HepG2 (cell line): ENCODE results near the gene CNKSR3. TPM values are rescaled to one million over a fixed set of nuclear protein-coding genes. Genes with fewer than 3 reads are reported as not detected.

Source experiments
- CBX1 ChIP-seq: IDR thresholded peaks from one replicate; pipeline ENCODE4 v1.6.1; 2016; ENCODE audit warnings: antibody characterized with exemption, low read depth
- CCDC6 ChIP-seq: sonication (generic); formaldehyde crosslinking; IDR thresholded peaks from 2 replicates; pipeline ENCODE4 v1.8.1; 2022; ENCODE audit warnings: mild to moderate bottlenecking, missing genetic modification reagents, moderate library complexity
- FOSL2 ChIP-seq: sonication (generic); formaldehyde crosslinking; IDR thresholded peaks from 2 replicates; pipeline ENCODE4 v1.4.0; 2020; ENCODE audit warnings: missing genetic modification reagents
- HMG20A ChIP-seq: IDR thresholded peaks from 2 replicates; pipeline ENCODE4 v1.6.1; 2016; ENCODE audit warnings: borderline replicate concordance
- HOXD1 ChIP-seq: sonication (generic); formaldehyde crosslinking; IDR thresholded peaks from 2 replicates; pipeline ENCODE4 v1.5.0; 2020; ENCODE audit warnings: missing genetic modification reagents
- PHF8 ChIP-seq: sonication (generic); formaldehyde crosslinking; IDR thresholded peaks from 2 replicates; pipeline ENCODE4 v1.5.0; 2020; ENCODE audit warnings: missing genetic modification reagents
- SIN3A ChIP-seq: IDR thresholded peaks from 2 replicates; pipeline ENCODE4 v1.6.1; 2011; ENCODE audit warnings: low read depth, mild to moderate bottlenecking, control low read depth, low read length, borderline replicate concordance
- SOX5 ChIP-seq: IDR thresholded peaks from 2 replicates; pipeline ENCODE4 v1.6.1; 2016; ENCODE audit warnings: borderline replicate concordance
- ZNF350 ChIP-seq: sonication (generic); formaldehyde crosslinking; IDR thresholded peaks from 2 replicates; pipeline ENCODE4 v1.4.0; 2020; ENCODE audit warnings: mild to moderate bottlenecking, low read depth, missing genetic modification reagents, borderline replicate concordance
- ZNF446 ChIP-seq: sonication (generic); formaldehyde crosslinking; IDR thresholded peaks from 2 replicates; pipeline ENCODE4 v1.5.0; 2020; ENCODE audit warnings: mild to moderate bottlenecking, missing genetic modification reagents
- ZSCAN9 ChIP-seq: IDR thresholded peaks from 2 replicates; pipeline ENCODE4 v1.6.1; 2016; ENCODE audit warnings: borderline replicate concordance
- polyA plus RNA-seq, 8 experiments: library from polyadenylated mRNA; depleted of rRNA in 3 of 8; stranded (reverse) in 7 of 8; unstranded in 1 of 8; fragments of >200 nt; fragmentation: Illumina TruSeq in 4 of 8; extraction: Trizol in 4 of 8; gene quantifications; 2 replicates each; pipeline versions ENCODE4 v1.2.1 to v1.2.3, GENCODE V29; 2011 to 2016; ENCODE audit warnings: low read depth in 4 of 8, missing spikeins in 1 of 8, mixed read lengths in 1 of 8; ENCODE audit not compliant: insufficient read depth in 1 of 8
- total RNA-seq, 5 experiments: library from RNA; depleted of rRNA; stranded (reverse); fragments of >200 nt; fragmentation: Illumina TruSeq; extraction: Trizol; gene quantifications; 2 replicates each; pipeline ENCODE4 v1.2.3, GENCODE V29; 2016; ENCODE audit warnings: low read depth in 1 of 5
- TF ChIP-seq, protein P1 (sequence below): sonication (generic); formaldehyde crosslinking; conservative IDR thresholded peaks from 2 replicates; pipeline ENCODE4 v1.8.0; 2022; ENCODE audit warnings: low read depth, missing genetic modification reagents
- TF ChIP-seq, protein P2 (sequence below): sonication (generic); formaldehyde crosslinking; IDR thresholded peaks from 2 replicates; pipeline ENCODE4 v1.5.0; 2020; ENCODE audit warnings: mild to moderate bottlenecking, missing genetic modification reagents, moderate library complexity
- TF ChIP-seq, protein P3 (sequence below): sonication (generic); formaldehyde crosslinking; IDR thresholded peaks from 2 replicates; pipeline ENCODE4; 2020; ENCODE audit warnings: missing genetic modification reagents, mild to moderate bottlenecking, borderline replicate concordance
- TF ChIP-seq, protein P4 (sequence below): sonication (generic); formaldehyde crosslinking; IDR thresholded peaks from 2 replicates; pipeline ENCODE4 v1.8.0; 2022; ENCODE audit warnings: mild to moderate bottlenecking, missing genetic modification reagents, moderate library complexity
- TF ChIP-seq, protein P5 (sequence below): sonication (generic); formaldehyde crosslinking; IDR thresholded peaks from 2 replicates; pipeline ENCODE4 v1.4.0; 2020; ENCODE audit warnings: missing genetic modification reagents
- TF ChIP-seq, protein P6 (sequence below): sonication (generic); formaldehyde crosslinking; IDR thresholded peaks from 2 replicates; pipeline ENCODE4 v1.5.1; 2020; ENCODE audit warnings: missing genetic modification reagents, mild to moderate bottlenecking, borderline replicate concordance

Gene CNKSR3
- total and polyA plus RNA-seq, 2 of the 13 experiments (the other 11 are each of a cell fraction or from before 2014, with no cell fraction given) = 9.2 to 38.6 TPM

DNA sequence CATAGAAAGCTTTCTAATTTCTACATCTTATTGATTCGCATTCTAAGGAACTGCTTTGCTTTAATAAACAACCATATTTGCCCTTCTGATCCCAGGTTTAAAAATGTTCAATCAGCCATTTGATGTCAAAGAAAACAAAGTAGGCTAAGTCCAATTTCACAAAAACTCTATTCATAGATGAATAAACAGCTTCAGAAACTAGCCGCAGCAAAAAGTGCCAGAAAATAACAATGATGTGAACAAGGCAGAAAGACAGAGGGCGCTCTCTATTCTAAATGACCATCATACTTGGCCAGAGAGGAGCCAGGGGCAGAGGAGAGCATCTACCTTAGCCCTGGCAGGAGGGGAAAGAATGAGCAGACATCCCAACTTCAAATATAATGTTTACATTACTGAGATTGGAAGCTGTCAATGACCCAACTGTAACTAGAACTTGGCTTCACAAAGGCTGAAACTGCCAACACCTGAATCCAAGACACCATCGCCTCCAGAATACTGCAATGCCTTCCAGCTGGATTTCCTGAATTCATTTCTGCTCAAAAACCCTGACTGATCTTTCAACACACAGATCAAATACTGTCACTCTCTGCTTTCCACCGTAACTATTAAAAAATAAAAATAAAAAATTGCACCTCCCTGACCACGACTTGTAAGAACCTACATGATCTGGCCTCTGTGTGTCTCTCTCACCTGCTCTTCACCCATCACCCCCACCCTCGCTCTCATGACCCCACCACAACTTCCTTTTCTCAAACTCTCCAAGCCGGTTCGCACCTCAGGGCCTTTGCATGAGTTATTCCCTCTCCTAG lies 9.5 kb downstream of the CNKSR3 start (continued):
- TF ChIP-seq, protein P1, sequence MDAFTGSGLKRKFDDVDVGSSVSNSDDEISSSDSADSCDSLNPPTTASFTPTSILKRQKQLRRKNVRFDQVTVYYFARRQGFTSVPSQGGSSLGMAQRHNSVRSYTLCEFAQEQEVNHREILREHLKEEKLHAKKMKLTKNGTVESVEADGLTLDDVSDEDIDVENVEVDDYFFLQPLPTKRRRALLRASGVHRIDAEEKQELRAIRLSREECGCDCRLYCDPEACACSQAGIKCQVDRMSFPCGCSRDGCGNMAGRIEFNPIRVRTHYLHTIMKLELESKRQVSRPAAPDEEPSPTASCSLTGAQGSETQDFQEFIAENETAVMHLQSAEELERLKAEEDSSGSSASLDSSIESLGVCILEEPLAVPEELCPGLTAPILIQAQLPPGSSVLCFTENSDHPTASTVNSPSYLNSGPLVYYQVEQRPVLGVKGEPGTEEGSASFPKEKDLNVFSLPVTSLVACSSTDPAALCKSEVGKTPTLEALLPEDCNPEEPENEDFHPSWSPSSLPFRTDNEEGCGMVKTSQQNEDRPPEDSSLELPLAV (CRISPR knock-in tag) = no peak
- no peak for TF ChIP-seq SIN3A
- TF ChIP-seq, protein P2, sequence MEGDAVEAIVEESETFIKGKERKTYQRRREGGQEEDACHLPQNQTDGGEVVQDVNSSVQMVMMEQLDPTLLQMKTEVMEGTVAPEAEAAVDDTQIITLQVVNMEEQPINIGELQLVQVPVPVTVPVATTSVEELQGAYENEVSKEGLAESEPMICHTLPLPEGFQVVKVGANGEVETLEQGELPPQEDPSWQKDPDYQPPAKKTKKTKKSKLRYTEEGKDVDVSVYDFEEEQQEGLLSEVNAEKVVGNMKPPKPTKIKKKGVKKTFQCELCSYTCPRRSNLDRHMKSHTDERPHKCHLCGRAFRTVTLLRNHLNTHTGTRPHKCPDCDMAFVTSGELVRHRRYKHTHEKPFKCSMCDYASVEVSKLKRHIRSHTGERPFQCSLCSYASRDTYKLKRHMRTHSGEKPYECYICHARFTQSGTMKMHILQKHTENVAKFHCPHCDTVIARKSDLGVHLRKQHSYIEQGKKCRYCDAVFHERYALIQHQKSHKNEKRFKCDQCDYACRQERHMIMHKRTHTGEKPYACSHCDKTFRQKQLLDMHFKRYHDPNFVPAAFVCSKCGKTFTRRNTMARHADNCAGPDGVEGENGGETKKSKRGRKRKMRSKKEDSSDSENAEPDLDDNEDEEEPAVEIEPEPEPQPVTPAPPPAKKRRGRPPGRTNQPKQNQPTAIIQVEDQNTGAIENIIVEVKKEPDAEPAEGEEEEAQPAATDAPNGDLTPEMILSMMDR (CRISPR knock-in tag) = peak; percentile 79
- no peak for TF ChIP-seq ZNF350 (CRISPR knock-in tag)
- TF ChIP-seq PHF8 = no peak
- peak; percentile 37; the same call in 1 of the 2 replicates for TF ChIP-seq HMG20A (CRISPR knock-in tag)
- no peak for TF ChIP-seq CBX1
- 0 out of 2 replicates have a peak, but pooled peaks have one; percentile 54 for TF ChIP-seq ZSCAN9
- TF ChIP-seq, protein P3, sequence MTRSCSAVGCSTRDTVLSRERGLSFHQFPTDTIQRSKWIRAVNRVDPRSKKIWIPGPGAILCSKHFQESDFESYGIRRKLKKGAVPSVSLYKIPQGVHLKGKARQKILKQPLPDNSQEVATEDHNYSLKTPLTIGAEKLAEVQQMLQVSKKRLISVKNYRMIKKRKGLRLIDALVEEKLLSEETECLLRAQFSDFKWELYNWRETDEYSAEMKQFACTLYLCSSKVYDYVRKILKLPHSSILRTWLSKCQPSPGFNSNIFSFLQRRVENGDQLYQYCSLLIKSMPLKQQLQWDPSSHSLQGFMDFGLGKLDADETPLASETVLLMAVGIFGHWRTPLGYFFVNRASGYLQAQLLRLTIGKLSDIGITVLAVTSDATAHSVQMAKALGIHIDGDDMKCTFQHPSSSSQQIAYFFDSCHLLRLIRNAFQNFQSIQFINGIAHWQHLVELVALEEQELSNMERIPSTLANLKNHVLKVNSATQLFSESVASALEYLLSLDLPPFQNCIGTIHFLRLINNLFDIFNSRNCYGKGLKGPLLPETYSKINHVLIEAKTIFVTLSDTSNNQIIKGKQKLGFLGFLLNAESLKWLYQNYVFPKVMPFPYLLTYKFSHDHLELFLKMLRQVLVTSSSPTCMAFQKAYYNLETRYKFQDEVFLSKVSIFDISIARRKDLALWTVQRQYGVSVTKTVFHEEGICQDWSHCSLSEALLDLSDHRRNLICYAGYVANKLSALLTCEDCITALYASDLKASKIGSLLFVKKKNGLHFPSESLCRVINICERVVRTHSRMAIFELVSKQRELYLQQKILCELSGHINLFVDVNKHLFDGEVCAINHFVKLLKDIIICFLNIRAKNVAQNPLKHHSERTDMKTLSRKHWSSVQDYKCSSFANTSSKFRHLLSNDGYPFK (CRISPR knock-in tag) = no peak
- TF ChIP-seq, protein P4, sequence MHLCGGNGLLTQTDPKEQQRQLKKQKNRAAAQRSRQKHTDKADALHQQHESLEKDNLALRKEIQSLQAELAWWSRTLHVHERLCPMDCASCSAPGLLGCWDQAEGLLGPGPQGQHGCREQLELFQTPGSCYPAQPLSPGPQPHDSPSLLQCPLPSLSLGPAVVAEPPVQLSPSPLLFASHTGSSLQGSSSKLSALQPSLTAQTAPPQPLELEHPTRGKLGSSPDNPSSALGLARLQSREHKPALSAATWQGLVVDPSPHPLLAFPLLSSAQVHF = no peak
- TF ChIP-seq, protein P5, sequence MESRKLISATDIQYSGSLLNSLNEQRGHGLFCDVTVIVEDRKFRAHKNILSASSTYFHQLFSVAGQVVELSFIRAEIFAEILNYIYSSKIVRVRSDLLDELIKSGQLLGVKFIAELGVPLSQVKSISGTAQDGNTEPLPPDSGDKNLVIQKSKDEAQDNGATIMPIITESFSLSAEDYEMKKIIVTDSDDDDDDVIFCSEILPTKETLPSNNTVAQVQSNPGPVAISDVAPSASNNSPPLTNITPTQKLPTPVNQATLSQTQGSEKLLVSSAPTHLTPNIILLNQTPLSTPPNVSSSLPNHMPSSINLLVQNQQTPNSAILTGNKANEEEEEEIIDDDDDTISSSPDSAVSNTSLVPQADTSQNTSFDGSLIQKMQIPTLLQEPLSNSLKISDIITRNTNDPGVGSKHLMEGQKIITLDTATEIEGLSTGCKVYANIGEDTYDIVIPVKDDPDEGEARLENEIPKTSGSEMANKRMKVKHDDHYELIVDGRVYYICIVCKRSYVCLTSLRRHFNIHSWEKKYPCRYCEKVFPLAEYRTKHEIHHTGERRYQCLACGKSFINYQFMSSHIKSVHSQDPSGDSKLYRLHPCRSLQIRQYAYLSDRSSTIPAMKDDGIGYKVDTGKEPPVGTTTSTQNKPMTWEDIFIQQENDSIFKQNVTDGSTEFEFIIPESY (CRISPR knock-in tag) = no peak
- TF ChIP-seq HOXD1 (CRISPR knock-in tag) = no peak
- TF ChIP-seq SOX5 (CRISPR knock-in tag) = peak; percentile 50; the same call in 1 of the 2 replicates
- peak; percentile 12; the same call in 1 of the 2 replicates for TF ChIP-seq FOSL2 (CRISPR knock-in tag)
- TF ChIP-seq, protein P6, sequence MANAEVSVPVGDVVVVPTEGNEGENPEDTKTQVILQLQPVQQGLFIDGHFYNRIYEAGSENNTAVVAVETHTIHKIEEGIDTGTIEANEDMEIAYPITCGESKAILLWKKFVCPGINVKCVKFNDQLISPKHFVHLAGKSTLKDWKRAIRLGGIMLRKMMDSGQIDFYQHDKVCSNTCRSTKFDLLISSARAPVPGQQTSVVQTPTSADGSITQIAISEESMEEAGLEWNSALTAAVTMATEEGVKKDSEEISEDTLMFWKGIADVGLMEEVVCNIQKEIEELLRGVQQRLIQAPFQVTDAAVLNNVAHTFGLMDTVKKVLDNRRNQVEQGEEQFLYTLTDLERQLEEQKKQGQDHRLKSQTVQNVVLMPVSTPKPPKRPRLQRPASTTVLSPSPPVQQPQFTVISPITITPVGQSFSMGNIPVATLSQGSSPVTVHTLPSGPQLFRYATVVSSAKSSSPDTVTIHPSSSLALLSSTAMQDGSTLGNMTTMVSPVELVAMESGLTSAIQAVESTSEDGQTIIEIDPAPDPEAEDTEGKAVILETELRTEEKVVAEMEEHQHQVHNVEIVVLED (CRISPR knock-in tag) = no peak
- TF ChIP-seq CCDC6 (CRISPR knock-in tag) = no peak
- no peak for TF ChIP-seq ZNF446
